Ammon's horn (tissue), 1 donor: ENCODE data around the gene DKC1.

ENCODE experiments used
- DNase-seq: peaks from one replicate; pipeline ENCODE4 v3.0.0-alpha.2; 2016; ENCODE audit warnings: low spot score

Gene DKC1

GRCh38 chrX:154762537-154763296 lies at the start of gene DKC1:
Gene DKC1, plus strand, starts transcription at chrX:154762864. Its CDS starts 102 bp downstream, at chrX:154762966.
- DNase-seq: peak; percentile 96

DNA sequence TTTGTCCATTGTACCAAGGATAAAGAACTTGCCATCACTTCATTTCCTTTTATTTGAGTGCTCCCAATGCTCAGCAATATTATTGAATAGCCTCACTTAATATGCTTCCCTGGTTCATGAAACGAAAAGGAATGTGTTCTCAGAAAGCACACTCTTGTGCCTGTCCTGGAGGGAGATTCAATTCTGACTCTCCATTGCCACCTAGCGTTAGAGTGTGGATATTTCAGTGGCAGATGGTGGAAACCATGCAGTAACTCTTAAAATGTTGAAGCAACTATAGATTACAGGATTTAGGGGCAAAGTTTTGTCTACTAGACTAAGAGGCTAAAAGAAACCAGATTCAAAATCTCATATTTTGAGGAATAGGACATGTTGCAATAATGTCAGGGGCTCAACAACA lies 47.7 kb upstream of the DKC1 start:
- peak; percentile 68 for DNase-seq

GRCh38 chrX:154715825-154716224 lies 46.8 kb upstream of the DKC1 start:
- DNase-seq: no peak

GRCh38 chrX:154717824-154718223 lies 44.8 kb upstream of the DKC1 start:
- no peak for DNase-seq

DNA sequence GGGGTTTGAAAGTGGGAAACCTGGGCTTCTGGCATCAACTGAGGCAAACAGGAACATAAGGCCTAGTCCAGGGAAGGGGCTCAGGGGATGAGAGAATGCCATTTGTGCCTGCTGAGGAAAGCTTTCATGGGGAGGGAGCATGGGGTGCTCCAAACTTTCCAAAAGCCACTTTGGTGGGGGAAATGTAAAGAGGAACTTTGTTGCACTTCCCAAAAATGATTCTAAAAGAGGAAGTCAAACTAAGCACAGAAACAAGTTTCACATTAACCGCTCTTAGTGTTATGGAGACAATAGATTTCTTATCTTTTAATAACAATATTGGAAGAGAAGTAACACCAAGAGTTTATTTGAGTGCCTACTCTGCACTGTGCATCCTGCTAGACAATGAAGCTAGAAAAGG lies 44.0 kb upstream of the DKC1 start:
- DNase-seq: no peak

GRCh38 chrX:154719132-154719675 lies 43.5 kb upstream of the DKC1 start:
- DNase-seq: peak; percentile 36

- no peak for DNase-seq
Observed at GRCh38 chrX:154720067-154720466, 42.6 kb upstream of the DKC1 start.

- DNase-seq: no peak
Observed at GRCh38 chrX:154721155-154721554, 41.5 kb upstream of the DKC1 start.

DNA sequence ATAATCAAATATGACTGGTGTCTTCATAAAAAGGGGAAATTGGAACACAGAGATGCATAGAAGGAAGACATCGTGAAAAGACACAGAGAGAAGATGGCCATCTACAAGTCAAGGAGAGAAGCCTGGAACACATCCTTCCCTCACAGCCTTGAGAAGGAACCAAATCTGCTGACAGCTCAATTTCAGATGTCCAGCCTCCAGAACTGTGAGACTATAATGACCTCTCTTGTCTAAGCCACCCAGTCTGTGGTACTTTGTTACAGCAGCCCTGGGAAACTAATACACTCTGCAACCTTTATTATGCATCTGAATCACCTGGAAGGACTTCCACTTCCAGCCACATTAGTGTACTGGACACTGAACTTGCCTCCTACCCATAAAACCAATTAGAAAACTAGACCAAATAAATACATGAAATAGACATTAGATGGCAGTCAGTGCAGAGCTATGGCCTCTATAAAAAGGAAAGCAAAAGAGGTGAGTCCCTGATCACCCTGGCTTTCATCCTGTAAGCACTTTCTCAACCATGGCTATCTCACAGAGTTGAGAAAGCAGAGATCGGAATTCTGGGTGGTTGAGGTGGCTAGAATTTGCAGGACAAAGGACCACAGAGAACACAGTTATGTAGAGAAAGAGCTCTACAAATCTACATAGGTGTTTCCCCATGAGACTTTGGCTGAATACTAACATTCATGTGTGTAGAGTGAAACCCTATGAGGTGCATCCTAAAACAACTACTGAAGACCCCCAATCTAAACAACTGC lies 37.5 kb upstream of the DKC1 start:
- no peak for DNase-seq

DNA sequence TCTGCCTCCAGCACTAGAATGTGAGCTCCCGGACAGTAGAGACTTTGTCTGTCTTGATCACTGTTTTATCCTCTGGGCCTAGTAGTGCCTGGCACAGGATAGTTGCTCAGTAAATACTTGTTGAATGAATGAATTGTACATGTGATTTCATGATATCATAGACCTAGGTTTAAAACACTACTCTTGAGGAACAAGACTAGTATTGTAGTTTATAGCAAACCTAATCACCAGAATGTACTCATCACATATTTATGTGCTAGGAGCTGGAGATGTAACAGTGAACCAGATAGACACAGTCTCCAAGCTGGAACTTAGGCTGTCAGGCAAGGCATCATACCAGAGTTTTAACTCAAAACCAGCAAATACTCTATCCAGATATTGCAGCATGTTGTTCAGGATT lies 35.2 kb upstream of the DKC1 start:
- no peak for DNase-seq

- no peak for DNase-seq
Observed at GRCh38 chrX:154727871-154728270, 34.8 kb upstream of the DKC1 start.

DNA sequence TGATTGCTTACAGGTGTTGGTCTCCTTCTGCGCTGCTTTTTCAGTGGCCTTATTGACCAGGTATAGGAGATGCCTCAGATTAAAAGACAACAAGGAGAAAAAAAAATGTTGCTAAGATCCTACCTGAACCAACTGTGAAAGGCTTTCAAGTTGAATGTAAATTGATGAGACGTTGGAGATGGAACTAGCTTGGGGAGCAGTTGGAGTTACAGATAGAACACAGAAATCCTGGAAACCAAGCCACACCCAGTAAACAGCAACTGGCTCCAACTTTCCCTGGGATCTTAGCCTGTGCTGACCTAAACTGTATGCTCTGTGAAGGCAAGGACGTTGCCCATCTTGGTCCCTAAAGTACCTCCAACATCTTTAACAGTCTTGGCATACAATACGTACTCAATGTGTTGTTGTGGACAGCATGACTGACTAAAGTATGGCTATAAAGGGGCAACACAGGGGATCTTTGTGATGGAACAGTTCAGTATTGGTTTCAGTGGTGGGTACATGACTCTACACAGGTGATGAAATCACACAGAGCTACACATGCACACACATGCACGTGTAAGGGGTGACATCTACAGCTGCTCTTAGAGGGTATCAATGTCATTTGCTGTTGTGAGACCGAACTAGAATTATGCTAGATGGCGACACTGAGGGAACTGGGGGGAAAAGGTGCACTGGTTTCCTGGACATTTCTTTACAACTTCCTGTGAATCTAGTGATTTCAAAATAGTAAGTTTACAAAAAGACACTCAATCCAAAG lies 34.1 kb upstream of the DKC1 start:
- no peak for DNase-seq

DNA sequence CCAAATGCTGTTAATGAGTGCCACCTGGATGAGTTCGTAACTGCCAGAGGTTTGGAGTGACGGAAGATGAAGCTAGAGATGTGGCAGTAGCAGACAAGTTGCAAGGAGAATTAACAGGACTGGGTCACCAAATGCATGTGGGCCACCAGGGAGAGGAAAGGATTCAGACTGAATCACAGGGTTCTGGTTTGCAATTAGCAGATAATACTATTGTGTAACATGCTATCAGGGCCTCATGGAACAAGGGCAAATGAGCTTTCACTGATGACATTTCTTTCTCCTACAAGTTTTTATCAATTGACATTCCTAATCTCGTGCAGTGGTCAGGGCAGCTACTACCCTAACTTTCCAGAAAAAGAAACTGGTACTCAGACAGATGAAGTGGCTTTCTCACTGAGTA lies 33.2 kb upstream of the DKC1 start:
- no peak for DNase-seq

DNA sequence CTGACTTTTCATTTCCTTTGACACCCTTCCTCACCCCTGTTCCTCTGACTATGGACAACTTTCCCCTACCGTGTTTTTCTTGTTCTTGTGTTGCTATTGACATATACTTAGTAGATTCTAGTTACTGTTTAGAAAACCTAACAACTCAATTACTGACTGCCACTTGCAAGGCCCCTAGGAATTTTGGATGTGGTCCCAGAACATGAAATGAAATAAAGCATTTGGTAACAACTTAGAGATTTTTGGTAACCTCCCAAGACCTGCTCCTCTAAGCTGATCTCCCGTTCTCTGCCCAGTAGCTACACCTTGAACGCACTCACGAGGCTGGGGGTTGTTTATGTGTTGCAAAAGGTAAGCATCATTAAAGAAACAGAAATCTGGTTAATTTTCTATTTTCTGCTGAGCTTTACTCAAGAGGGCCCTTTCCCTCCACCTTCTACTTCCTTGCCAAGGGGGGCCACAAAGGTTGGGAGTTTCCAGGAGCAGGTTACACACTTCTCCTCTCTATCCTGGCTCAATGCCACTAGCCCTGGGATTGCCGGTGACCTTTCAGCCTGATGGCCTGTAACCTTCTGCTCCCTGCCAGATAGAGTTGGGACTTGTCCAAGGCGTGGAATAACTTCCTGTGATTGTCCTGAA lies 32.3 kb upstream of the DKC1 start:
- no peak for DNase-seq

GRCh38 chrX:154731184-154731583 lies 31.5 kb upstream of the DKC1 start:
- DNase-seq: no peak

GRCh38 chrX:154731881-154732280 lies 30.8 kb upstream of the DKC1 start:
- DNase-seq: no peak

DNA sequence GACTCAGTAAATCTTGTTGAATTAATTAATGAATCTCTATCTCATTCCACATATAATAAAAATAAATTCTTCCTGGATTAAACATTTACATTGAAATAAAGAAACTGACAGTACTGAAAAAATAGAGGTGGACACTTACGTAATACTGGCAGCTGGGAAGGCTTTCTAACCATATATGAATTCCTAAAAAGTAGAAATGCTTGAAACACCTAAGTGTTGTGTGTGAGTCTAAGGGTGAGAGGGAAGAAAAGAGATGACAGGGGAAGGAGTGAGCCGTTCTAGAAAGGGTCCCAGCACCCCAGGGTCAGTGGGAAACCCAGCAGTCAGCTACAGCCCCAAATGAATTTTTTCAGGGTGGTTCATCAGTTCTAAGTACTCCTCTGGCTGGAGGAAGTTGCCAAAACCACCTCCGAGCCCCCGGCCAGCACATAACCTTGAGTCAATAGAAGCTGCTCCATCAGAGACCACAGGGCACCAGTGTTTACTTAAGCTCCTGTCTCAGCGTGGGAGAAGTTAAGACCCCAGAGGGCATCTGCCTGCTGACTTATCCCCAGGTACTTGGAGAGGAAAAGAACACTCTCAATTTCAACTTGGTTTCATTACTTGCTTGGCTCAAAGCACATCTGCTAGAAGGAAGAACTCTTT lies 30.1 kb upstream of the DKC1 start:
- no peak for DNase-seq

GRCh38 chrX:154733066-154733425 lies 29.6 kb upstream of the DKC1 start:
- no peak for DNase-seq

DNA sequence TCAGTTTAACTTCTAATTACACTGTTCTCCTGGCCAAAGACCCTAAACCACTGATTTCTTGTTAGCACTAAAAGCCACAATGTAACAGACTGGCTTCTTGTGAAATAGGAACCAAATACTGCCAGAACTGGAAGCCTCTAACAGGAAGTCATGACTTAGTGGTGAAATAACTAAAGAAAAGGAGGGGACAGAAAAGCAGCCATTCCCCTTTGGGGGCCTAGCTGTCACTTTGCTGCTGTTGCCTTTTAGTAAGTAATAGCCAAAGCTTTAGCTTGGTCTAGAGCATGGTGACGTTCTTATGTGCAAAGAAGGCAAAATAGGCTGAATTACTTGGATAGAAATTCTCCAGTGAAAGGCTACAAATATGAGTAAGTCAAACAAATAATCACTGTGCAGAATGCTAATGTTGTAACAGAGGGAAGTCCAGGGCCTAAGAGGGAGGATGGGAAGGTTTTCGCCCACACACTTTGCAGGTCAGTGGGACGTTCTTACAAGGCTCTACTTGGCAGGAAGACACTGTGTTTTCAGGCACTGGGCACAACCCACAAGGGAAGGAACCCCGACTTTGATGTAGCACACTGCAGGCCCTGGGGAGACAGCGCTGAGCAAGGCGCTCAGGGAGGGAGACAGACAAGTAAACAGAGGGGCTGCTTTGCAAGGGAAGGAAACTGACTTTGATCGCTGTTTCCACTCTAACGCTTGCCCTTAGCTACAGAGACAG lies 28.4 kb upstream of the DKC1 start:
- peak; percentile 77 for DNase-seq

DNA sequence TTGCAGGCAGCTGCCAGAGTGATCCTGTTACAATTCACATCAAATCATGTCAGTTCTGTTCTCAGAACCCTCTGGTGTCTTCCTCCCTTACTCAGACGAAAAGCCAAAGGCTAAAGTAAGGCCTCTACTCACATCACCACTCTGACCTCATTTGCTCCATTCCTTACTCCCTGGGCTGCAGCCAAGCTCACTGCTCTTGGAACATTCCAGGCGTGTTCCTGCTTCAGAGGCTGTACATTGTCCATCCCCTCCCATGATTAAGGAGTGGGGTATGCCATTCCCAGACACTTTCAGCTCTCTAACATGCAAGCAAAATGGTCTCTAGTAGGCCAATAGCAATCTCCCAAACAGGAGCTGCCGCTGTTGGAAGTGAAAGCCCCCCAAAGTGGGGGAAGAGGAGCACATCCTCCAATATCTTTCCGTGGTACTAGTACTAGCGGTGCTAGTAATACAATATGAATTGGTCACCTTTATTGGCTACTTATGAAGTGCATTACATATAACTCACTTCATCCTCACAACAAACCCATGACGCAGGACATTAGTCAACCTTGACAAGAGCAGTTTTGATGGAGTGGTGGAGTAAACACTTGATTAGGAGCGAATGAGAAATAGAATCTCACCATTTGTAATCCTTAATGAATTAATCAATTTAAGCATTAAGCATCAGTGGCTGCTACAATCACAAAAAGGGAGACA lies 26.8 kb upstream of the DKC1 start:
- DNase-seq: no peak
